ENCODE data around the gene ILKAP.
A peak's percentile ranks its signal among the peaks of the same experiment; 100 is the strongest.

ILKAP gene, protein sequence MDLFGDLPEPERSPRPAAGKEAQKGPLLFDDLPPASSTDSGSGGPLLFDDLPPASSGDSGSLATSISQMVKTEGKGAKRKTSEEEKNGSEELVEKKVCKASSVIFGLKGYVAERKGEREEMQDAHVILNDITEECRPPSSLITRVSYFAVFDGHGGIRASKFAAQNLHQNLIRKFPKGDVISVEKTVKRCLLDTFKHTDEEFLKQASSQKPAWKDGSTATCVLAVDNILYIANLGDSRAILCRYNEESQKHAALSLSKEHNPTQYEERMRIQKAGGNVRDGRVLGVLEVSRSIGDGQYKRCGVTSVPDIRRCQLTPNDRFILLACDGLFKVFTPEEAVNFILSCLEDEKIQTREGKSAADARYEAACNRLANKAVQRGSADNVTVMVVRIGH

DNA sequence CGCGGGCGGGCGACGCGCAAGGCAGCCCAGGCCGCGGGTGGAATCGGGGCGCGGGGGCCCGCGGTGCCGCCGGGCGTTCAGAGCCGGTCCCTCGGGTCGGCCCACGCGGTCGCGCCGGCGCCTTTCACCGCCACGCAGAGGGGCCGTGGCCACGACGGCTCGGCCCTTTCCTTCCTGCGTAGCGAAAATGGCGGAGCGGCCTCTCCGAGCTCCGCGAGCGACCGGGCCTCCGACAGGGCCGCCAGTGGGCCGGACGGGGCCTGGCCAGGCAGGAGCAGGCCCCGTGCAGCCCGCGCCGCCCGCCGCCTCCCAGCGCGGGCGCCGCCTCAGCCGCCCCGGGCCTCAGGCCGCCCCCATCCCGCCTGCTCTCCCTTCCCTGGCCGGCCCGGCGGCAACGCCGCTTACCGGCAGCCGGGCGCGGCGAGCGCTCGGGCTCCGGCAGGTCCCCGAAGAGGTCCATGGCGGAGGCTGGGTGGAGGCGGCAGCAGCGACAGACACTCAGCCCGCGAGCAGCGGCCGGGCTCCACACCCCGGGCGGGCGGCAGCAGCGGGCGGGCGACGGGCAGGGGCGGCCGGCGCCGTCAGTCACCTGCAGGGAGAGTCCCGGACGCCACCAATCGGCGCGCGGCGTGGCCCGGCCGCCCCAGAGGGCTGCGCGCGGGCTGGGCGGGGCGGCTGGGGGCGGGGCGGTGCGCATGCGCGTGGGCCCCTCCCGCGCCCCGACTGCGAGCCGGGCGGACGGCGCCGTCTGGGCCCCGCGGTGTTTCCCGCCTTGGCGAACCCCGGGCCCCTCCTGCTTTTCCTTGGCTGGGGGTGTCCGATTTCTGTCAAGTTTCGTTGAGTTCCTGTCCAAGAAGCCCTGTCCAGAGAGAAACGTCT, at the start of gene ILKAP:
Gene ILKAP, minus strand, starts transcription at position 602 of the 879 bp plus-strand sequence. Its CDS starts 142 bp downstream, at position 460.
- peak; percentile 84 for DNase-seq

DNA sequence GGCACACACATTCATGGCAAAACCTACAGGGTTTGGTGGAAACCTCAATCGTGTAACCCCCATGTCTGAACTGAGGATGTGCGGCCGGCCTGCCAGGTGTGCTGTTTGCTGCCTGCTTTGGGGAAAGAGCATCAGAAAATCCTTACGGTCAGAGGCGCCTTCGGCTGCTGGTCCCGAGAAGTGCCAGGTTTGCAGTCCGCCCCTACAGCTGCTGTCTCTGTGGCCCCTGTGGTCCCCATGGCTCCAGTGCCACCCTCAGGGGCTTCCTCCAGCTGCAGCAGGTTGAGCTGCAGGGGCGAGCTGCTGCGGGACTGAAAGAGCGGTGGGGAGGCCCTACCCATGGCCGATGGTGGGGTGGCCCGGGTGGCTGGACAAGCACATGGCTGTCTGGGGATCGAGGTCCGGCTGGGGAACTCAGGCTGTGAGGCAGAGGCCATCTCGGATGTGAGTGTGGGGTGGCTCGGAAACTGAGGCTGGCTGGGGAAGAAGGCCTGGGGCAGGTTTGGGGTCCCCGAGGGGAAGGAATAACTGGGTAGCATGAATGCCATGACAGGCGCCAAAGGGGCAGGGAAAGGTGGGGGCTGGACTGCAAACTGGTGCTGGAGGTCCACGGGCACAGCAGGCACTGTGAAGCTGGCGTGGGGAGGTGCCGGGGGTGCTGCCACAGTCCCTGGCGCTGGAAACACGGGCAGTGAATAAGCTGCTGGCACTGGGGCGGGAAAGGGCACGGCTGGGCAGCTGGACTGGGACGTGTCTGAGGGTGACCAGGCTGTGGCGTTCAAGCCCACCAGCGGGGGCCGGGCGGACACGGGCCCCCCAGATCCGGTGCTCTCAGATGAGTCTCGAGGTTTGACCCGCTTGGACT, 49.5 kb upstream of the ILKAP start:
- no peak for DNase-seq

DNA sequence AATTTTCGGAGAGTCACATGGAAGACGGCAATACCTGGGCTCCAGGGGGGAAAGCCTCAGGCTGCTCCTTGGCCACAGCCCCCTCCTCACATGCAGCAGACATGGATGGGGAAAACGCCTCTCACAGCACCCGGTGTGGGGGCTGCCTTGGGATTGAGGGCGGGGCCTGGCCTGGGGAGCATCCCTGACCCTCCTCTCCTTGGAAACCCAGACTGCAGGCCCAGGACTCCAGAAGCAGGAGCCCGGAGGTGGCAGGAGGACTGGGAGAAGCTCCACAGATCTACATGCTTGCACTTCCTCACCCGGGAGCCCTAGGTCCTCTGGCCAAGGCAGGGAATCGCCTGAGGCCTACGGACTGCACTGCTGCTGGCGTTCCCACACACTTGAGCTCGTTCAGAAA, 48.5 kb upstream of the ILKAP start:
- DNase-seq = no peak

DNA sequence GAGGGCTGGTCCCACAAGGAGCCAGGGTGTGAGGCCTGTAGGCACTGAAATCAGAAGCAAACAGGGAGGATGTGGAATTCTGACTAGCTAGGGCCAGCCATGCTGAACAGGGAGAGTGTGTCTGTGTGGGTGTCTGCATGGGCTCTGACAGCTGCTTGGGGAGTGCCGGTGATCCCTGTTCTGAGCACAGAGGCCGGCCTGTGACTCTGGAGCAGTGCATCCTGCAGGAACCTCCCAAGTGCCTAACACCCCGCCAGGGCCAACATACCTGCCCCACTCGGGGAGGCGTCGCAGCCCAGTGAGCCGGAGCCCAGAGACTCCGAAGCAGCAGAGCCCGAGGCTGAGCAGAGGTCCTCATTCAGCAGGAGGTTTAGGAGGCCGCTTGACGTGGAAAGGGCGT, 47.8 kb upstream of the ILKAP start:
- DNase-seq = no peak

DNA sequence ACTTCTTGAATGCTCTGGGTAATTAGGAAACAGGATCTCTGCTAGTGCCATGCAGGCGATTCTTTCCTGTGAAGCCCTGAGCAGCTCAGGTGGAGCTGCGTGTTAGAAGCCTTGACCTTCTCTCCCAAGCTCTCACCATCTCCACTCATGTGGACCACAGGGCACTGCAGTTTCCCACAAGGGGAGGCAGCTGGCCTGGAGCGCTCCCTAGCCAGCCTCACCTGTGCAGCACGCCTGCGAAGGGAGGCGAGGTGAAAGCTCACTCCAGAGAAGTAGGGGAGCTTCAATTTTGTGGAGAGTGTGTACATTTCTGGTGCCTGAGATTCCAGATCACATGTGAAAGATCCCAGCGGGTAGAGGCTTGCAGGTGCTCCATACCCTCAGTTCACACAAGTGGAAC, 47.4 kb upstream of the ILKAP start:
- no peak for DNase-seq

DNA sequence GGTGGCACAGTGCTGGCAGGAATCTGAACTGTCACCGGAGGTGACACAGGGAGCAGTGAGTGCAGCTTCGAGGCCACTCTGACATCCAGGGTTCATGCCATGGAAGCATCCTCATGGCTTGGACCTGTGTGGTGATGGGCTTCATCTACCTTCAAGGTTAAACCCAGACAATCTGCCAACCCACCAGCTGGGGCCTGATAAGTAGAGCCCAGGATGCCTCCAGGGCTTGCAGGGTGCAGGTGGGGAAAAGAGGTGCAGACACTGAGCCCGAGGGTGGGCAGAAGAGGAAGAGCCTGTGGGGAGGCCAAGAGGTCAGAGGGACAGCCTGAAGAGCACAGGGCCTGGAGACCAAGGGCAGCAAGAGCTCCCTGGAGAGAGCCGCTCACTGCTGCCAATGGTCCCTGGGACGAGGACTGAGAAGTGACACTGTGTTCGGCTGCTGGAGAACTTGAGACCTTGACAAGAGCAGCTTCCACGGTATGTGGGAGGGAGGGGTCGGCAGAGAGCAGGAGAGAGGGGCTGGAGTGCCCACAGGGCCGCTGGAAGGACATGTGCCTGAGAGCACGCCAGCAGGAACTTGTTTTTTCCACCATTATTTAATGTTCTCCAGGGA, 44.5 kb upstream of the ILKAP start:
- no peak for DNase-seq

DNA sequence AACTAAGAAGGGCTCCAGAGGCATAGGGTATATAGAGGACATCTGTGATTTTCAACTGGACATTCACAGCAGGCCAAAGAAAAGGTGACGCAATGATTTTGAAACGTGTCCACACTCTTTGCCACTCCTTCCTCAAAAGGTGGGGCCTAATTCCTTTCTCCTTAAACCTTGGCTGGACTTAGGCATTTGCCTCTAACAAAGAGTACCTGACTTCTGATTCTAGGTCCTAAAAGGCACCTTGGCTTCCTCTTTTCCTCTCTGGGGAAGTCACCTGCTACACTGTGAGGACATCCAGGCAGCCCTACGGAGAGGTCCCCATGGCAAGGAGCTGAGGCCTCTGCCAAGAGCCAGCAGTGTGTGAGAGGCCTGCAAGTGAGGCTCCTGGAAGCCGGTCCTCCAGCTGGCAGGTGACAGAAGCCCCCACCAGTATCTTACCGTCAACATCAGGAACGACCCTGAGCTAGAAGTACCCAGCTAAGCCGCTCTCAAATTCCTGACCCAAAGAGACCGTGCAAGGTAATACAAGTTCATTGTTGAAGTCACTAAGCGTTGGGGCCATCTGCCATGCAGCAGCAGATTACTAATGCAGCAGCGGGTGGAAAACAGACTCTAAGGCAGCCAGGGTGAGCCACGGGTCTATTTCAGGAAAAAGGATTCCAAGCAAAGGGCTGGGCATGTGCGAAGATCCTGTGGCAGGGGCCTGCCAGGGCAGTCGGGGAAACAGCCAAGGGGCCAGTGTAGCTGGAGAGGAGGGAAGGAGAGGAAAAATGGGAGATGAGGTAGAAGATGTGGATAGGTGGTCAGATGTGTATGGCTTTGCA, 43.7 kb upstream of the ILKAP start:
- DNase-seq = no peak

DNA sequence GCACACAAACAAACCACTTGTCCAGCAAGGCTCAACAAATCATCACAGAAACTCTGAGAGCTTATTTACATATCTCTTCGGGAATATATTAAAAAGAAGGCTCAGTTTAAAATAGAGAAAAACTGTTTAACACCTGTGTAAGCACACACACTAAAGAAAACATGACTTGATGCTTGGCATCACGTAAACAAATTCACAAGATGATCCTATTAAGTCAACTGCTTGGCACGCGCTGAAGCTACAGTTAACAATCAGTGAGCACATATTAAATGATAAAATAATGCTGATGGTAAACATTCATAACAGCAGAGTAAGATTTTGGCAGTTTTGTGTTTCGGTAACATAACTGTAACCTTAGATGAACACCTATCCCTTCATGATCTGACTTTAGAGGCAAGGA, 40.7 kb upstream of the ILKAP start:
- no peak for DNase-seq

DNA sequence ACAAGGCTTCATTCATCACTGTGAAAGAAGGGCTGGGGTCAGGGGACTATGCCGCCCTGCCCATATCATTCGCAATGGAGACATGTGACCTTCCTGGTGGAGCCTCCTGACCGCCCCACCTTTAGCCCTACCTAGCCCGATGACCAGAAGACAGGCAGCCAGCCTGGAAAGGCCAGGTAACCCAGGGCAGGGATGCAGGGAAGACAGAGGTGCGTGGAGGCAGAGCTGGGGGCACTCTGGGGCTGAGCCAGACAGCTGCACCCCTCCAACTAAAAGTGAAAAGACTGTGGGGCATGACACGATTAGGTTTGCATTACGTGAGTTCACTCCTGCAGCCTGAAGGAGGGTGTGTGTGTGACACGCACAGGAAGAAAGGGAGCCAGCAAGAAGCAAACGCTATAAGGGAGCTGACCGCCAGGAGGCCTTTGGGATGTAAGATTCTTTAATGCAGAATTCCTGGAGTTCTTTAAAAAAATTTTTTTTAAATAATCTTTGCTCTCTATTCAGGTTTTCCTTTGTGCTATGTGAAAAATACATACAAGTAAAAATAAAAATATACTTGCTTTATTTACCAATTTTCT, 40.1 kb upstream of the ILKAP start:
- no peak for DNase-seq

DNA sequence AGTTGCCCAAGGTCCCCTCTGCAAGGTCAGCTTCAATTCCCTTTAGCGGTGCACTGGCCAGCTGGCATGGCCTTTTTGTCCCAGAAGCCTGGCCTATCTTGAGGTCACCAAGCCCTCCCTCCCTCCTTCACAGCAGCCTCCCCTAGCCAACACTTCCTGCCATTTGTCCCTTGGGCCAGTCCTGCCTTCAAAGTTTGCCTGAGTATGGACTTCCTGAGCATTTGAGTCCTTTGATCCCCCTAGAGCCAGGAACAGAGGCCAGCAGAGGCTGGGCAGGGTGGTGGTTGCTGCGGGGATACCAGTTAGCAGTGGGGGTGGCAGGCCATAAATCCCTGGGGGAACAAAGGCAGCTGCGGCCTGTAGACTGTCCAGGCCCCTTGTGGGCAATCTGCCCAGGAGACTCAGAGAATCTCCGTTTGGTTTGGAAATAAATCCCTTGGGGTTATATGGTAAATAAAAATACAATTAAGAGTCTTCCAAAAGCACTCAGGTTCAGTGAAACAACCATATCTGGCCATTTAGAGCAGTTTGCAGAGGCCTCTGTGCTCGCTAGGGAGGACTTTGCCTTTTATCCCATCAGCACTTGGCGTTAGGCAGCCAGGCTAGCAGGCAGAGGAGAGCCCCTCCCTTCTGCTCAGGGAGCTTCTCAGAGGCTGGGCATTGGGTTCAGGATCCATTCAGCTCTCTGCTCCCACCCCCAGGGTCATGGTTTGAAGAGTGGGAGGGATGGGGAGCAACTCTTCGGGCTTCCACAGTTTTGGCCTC, 39.4 kb upstream of the ILKAP start:
- DNase-seq = no peak

DNA sequence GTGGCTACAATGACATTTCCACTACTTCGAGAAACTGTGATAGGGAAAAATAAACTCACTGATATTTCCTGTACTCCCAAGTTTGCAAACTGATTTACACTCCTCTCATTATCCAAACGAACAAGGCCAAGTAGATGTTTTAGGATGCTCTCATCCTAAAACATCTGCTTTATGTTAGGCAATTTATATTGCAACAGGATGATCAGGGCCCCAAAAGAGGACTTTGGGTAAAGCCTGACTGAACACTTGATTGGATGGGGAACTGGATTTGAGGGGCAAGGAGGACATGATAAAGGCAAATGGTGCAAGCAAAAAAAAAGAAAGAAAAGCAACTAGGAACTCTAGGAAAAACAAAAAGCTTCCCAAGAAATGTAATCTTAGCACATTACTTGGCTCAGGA, 38.5 kb upstream of the ILKAP start:
- DNase-seq = no peak

DNA sequence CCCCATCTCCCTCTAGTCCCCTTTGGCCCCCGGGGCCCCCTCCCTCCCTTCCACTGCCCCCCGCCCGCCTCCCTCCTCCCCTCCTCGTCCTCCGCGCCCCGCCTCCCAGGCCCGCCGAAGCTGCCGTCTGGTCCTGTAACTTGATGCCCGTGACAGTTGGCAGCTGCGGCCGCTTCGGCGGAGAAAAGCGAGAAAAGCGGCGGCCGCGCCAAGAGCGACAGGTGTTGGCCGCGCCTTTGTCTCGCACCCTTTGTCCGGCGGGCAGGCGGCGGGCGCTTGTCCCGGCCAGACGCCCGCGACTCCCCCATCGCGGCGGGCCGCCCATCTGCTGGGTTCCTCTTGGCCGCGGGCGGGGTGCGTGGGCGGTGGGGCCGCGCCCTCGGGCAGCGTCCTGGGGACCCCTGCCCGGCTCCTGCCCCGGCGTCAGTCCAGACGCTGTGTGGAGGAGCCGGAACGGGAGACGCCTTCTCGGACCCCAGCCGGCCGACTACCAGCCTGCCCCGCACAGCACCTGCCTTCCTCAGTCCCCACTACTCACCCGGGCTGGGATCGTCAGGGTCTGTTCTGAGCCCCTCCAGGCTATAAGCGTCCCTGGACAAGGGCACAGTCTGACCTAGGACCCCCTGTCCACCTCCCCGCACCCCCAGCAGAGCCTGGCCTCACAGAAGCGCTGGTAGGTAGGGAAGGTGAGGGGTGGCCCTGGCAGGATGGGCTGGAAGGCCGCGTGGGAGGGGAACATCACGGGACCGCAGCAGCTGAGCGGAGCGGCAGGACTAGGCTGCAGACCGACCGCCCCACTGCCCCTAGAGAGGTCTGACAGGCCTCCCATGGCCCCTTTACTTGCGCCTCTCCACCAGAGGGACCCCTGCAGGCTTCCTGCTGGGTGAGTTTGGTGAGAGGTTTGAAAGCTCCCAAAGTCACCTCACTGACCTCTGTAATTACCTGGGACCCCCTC, 37.5 kb upstream of the ILKAP start:
- DNase-seq = no peak

DNA sequence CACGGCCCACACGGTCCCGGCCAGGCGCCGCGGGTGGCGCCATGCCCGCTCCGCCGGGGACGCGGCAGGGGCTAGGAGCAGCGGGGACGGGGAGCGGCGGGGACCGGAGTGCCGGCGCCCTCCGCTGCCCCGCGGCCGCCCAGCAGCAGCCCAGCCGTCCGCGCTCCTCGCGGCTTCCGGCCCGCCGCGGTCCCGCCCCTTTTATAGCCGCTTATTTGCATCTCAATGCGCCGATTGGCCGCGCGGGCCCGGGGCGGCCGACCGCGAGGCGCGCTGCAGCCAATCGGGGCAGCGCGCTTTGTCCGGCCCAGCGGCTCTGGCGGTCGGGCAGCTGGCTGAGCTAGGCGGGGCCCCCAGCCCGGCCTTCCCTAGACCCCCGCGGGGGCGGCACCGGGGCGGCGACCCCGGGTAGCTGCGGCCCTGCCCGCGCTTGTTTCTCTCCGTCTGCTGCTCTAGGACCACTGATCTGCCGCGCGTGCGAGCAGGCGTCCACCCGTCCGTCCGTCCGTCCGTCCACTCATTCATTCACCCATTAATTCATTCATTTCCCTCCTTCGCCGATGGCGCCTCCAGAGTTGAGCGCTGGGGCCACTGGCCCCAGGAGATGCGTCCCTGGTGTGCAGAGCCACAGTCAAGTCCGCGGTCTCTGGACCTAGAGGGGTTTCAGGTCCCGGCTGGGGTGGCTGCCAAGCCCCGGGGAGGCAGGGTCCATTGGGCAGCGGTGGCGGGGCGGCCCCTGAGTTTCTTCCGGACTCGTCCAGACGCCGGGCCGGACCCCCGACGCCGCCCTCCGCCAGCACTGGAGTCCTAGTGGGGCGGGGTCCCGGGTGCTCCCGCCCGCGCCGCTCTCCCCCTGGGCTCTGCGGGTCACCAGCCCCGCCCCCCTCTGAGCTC, 36.6 kb upstream of the ILKAP start, which contains the start of gene HES6:
Gene HES6, minus strand, starts transcription at position 176 of the 894 bp plus-strand sequence. Its CDS starts 133 bp downstream, at position 43.
- peak; percentile 59 for DNase-seq

DNA sequence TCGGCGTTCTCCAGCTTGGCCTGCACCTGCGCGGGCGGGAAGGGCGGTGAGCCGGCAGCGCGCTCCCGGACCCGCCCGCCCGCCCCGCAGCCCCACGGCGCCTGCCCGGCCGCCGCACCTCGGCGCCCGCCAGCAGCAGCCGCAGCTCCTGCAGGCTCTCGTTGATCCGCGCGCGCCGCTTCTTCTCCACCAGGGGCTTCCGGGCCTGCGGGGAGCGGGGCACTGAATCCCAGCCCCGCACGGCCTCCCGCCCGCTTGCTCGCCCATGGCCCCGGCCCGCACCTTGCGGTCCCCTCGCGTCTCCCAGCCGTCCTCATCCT, 36.0 kb upstream of the ILKAP start:
- DNase-seq = no peak

DNA sequence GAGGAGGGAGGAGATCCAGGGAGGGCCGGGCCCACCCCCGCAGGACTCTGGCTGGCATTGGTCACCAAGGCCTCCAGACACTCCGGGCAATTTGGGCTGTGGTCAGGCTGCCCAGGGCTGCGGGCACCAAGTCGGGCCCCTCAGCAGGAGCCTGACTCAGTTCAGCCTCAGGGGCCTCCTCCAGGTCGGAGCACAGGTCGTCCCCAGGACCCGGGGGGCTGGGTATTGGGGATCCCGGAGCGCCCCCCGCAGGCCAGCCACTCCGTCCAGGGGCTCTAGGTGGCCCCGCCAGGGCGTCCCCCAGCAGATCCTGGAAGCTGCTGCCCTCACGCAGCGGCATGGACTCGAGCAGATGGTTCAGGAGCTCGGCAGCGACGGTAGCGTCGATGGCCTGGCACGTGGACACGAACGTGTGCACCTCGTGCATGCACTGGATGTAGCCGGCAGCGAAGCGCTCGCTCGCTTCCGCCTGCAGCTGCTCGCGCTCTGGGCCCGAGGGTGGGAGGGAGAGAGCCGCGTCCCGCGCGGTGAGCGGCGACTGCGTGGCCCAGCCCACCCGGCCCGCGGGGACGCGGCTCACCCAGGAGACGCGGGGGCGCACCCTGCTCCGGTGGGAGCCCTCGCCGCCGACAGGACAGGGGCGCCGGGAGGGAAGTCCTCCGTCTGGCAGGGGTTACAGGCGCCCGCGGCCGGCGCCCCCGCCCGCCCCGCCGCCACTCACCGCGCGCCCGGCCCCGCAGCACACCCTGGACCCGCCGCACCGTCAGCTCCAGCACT, 35.5 kb upstream of the ILKAP start:
- DNase-seq = peak; percentile 22

DNA sequence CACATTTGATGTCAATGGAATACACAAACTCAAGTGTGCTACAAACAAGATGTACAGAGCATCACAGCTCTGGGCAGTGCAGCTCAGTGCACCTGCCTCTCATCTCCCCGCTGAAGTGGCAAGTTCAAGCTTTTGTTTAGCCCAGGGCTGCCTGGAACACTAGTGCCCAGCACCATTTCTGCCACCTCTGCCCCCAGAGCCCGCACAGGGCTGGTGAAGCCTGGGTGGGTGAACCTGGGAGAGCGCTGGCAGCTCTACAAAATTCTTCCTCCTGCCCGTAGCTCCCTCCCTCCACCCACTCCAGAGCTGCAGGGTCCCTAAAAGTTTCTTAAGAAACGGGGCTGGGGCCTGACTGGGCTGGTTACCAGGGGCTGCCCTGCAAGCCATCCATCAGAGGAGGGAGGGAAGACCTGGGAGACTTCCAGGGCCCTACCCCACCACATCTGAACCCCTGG, 34.8 kb upstream of the ILKAP start:
- DNase-seq = no peak

DNA sequence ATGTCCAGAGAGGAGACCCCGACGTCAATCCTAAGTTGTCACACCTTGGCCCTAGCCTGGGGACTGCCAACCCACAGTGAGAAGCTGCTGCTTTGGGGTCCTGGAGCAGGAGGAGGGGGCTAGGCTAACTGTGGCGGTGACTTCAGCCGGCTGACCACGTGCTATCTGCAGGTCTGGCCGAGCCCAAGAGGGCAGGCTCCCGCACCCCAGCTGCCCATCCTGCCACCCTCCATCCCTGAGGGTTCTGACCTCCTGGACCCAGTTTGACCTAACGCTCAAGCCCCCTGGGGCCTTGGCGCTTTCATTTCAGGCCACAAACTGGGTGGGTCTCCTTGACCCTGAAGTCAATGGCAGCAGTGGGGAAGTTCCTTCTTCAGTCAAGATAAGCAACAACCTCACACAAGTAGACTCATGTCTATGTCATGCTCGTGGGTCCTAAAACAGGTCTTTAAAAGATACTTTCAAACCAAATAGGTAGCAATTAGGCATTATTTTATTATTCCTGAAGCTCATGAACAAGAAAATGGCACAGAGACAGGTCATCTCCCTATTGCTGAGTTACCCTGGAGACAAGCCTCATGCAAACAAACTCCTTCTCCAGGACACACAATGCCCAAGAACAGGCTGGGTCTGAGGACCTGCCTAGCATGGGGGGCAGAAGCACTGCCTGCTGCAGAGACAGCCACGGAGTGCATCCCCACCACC, 34.1 kb upstream of the ILKAP start:
- no peak for DNase-seq

All from activated effector memory CD4-positive, alpha-beta T cell treated with Interleukin-2 at 50 U/mL for 16 hours (primary cell).